WERI-Rb-1 (cell line): ENCODE data around the gene MGAT5.

Source experiments
- DNase-seq: peaks from one replicate; pipeline ENCODE4 v3.0.0-alpha.2; 2020
- H3K27ac ChIP-seq: fragments of 250-450 bp; sonication (Bioruptor Pico); 2 replicates; pipeline ENCODE4 v1.5.1; 2020; ENCODE audit warnings: mild to moderate bottlenecking, moderate library complexity
- H3K27me3 ChIP-seq: fragments of 250-450 bp; sonication (Bioruptor Pico); 2 replicates; pipeline ENCODE4 v1.5.1; 2021; ENCODE audit warnings: mild to moderate bottlenecking, low read depth, moderate library complexity; ENCODE audit not compliant: insufficient read depth, severe bottlenecking
- H3K36me3 ChIP-seq: fragments of 250-450 bp; sonication (Bioruptor Pico); 2 replicates; pipeline ENCODE4 v1.5.1; 2020; ENCODE audit warnings: mild to moderate bottlenecking, moderate library complexity
- H3K4me3 ChIP-seq: 2 replicates; pipeline ENCODE4 v1.5.1; 2011; ENCODE audit warnings: low read depth, mild to moderate bottlenecking, control low read depth, low read length
- H3K9me3 ChIP-seq: fragments of 250-450 bp; sonication (Bioruptor Pico); 2 replicates; pipeline ENCODE4 v1.5.1; 2021; ENCODE audit warnings: mild to moderate bottlenecking, moderate library complexity; ENCODE audit not compliant: severe bottlenecking
- TF ChIP-seq, protein P1 (sequence below): IDR thresholded peaks from 2 replicates; pipeline ENCODE4 v1.5.1; 2011; ENCODE audit warnings: low read depth, mild to moderate bottlenecking, control low read depth, inconsistent platforms, low read length

MGAT5 gene

DNA sequence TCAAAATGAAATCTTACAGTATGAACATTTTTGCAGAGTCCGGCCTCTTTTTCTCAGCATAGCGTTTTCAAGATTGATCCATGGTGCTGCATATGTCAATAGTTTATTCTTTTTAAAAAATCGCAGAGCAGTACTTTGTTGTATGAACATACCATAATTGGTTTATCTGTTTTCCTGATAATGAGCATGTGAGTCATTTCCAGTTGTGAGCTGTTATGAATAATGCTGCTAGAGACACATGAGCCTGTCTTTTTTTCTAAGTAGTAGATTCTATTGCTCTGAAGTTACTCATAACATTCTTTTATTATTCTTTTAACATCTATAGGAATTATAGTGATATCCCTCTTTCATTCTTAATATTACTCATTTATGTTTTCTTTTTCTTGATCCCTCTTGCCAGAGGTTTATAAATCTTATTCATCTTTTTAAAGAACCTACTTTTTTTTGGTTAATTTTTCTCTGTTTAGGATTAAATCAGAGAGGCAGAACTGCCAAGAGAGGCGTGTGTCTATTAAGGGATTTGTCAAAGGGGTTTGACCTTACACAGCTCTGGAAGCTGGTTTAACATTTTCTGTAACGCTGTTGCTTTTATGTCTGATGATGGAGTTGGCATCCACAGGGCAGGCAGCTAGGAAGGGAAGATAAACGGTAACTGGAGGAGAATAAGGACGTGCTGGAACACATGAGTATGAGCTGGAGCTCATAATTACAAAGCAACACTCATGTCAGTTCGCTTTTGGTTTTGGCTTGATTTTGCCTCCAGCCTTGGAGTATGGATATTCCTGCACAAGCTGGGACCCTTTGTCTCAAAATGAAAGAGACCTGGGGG, 47.4 kb downstream of the MGAT5 start:
- DNase-seq = no peak
- H3K27ac ChIP-seq = peak overlapping the region; percentile 68
- H3K27me3 ChIP-seq = no peaks in the 10 kb centered on the region
- no peaks in the 10 kb centered on the region; the same call in 1 of the 2 replicates for H3K36me3 ChIP-seq
- H3K9me3 ChIP-seq = no peaks in the 10 kb centered on the region
- TF ChIP-seq, protein P1, sequence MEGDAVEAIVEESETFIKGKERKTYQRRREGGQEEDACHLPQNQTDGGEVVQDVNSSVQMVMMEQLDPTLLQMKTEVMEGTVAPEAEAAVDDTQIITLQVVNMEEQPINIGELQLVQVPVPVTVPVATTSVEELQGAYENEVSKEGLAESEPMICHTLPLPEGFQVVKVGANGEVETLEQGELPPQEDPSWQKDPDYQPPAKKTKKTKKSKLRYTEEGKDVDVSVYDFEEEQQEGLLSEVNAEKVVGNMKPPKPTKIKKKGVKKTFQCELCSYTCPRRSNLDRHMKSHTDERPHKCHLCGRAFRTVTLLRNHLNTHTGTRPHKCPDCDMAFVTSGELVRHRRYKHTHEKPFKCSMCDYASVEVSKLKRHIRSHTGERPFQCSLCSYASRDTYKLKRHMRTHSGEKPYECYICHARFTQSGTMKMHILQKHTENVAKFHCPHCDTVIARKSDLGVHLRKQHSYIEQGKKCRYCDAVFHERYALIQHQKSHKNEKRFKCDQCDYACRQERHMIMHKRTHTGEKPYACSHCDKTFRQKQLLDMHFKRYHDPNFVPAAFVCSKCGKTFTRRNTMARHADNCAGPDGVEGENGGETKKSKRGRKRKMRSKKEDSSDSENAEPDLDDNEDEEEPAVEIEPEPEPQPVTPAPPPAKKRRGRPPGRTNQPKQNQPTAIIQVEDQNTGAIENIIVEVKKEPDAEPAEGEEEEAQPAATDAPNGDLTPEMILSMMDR = no peak
- no peak overlapping the region for H3K4me3 ChIP-seq

DNA sequence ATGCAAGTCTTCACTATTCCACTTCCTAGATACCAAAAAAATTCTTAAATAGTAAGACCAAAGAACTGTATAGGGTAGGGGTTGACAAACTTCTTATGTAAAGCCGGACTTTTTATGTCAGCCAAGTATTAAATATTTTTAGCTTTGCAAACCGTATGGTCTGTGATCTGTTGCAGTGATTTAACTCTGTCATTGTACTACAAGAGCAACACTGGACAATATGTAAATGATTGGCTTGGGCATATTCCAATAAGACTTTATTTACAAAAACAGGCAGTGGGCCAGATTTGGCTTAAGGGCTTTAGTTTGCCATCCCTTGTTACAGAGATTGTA, 48.0 kb downstream of the MGAT5 start:
- DNase-seq = no peak
- peak overlapping the region; percentile 68 for H3K27ac ChIP-seq

DNA sequence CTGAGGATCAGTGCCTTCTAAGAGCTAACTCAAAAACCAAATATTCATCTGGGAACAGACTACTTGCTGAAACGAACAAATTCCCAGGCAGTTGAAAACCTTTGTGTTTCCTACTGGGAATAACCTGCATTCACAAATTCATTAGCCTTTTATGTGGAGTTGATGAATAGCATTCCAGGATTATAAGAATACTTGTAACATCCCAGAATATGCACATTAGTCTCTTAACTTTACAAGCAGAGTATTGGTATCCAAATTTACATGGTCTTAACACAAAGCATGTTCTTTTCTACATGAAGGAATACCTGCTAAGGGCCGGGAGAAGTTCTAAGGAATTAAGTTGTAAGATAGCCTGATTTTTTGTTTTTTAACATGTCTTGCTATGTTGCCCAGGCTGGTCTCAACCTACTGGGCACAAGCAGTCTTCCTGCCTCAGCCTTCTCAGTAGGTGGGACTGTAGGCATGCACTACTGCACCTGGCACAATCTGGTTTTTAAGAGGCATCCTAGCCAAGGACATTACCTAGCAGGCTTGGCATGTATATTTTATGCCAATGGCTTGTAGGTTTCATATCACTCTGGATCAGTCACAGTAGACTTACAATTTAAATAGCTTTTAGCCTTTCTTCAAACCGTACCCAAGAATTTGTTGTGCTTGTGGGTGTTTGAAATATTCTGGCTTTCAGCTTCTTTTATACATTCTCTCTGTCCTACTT, 50.7 kb downstream of the MGAT5 start:
- H3K36me3 ChIP-seq = no peaks in the 10 kb centered on the region; the same call in 1 of the 2 replicates
- no peaks in the 10 kb centered on the region for H3K27me3 ChIP-seq

More for the DNA sequence above, 48.0 kb downstream of the MGAT5 start:
- TF ChIP-seq, protein P1 = no peak
- Histone ChIP-seq H3K4me3 (no peak overlapping the region), H3K36me3 (no peaks in the 10 kb centered on the region; the same call in 1 of the 2 replicates), H3K9me3 (no peaks in the 10 kb centered on the region), H3K27me3 (no peaks in the 10 kb centered on the region)

DNA sequence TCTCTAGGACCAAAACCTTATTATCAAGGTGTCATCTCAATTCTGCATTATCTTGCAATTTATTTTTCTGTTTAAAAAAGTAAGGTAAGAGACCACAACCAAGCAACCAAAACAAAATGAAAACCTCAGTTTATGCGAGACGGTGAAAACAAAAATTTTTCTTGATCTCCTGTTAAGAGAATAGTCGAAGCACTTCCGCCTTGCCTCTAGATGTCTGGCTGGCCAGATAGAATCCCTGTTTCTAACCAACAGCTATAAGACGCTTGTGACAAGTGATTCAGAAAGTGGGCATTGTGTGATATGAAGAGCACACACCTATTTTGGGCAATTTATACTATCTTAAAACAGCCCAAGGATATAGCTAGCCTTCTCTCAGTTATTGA, 51.2 kb downstream of the MGAT5 start:
- TF ChIP-seq, protein P1 = no peak
- Histone ChIP-seq H3K9me3 (no peaks in the 10 kb centered on the region), H3K27ac (no peak overlapping the region), H3K27me3 (no peaks in the 10 kb centered on the region), H3K4me3 (no peak overlapping the region), H3K36me3 (no peaks in the 10 kb centered on the region; the same call in none of the 2 replicates)
- DNase-seq = no peak

More for the DNA sequence above, 50.7 kb downstream of the MGAT5 start:
- Histone ChIP-seq H3K27ac (no peak overlapping the region), H3K9me3 (no peaks in the 10 kb centered on the region), H3K4me3 (no peak overlapping the region)
- no peak for DNase-seq
- TF ChIP-seq, protein P1 = no peak

DNA sequence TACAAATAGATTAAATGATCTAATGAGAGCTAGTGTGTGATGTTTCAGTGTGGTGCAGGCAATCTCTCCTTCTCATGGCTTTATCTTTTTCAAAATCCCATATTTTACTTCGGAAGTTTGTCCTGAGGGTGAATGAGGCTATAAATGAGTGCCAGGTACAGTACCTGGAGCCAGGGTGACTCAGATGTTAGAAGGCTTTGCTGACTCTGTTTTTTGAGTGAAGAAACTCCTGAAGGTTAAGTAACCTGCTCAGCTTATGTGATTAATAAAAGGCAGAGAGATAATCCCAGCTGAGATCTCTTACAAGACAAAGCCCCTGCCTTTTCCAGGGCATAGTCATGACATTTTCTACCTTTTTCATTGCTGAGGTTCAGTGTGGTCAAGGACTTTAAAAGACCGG, 52.6 kb downstream of the MGAT5 start:
- Histone ChIP-seq H3K27me3 (no peaks in the 10 kb centered on the region), H3K9me3 (no peaks in the 10 kb centered on the region), H3K36me3 (no peaks in the 10 kb centered on the region; the same call in none of the 2 replicates), H3K27ac (peak overlapping the region; percentile 33), H3K4me3 (no peak overlapping the region)
- DNase-seq = peak; percentile 32
- TF ChIP-seq, protein P1 = no peak
